Activated T-helper 1 cell treated with Interleukin-2 at 50 U/mL for 16 hours (primary cell): ENCODE measurements around the gene CALM3.

Source experiments
- DNase-seq: peaks from one replicate; pipeline ENCODE4 v3.0.0-alpha.2; 2020; ENCODE audit warnings: low read depth

The CALM3 gene

GRCh38 chr19:46600384-46601317, 479 bp upstream of the CALM3 start:
- peak; percentile 94 for DNase-seq

GRCh38 chr19:46602392-46603194, 1.5 kb downstream of the CALM3 start:
- DNase-seq: no peak

GRCh38 chr19:46603195-46603637, 2.1 kb downstream of the CALM3 start:
- no peak for DNase-seq

- DNase-seq: no peak
Observed at GRCh38 chr19:46603752-46604231, 2.7 kb downstream of the CALM3 start.

GRCh38 chr19:46604781-46605355, 3.7 kb downstream of the CALM3 start:
- no peak for DNase-seq

- no peak for DNase-seq
Observed at GRCh38 chr19:46605356-46605821, 4.3 kb downstream of the CALM3 start.

- DNase-seq: no peak
Observed at GRCh38 chr19:46606019-46606418, 4.9 kb downstream of the CALM3 start.

GRCh38 chr19:46606681-46607447, 5.7 kb downstream of the CALM3 start:
- DNase-seq: no peak

- DNase-seq: no peak
Observed at GRCh38 chr19:46607448-46607841, 6.3 kb downstream of the CALM3 start.

- no peak for DNase-seq
Observed at GRCh38 chr19:46608178-46608577, 7.0 kb downstream of the CALM3 start.

- DNase-seq: no peak
Observed at GRCh38 chr19:46608581-46609345, 7.6 kb downstream of the CALM3 start.

GRCh38 chr19:46609511-46610412, 8.6 kb downstream of the CALM3 start:
- no peak for DNase-seq

- DNase-seq: no peak
Observed at GRCh38 chr19:46610413-46610775, 9.3 kb downstream of the CALM3 start.

- no peak for DNase-seq
Observed at GRCh38 chr19:46610851-46611770, 10.0 kb downstream of the CALM3 start.

GRCh38 chr19:46611776-46612175, 10.6 kb downstream of the CALM3 start:
- DNase-seq: no peak

- DNase-seq: no peak
Observed at GRCh38 chr19:46613525-46613924, 12.4 kb downstream of the CALM3 start.

GRCh38 chr19:46614114-46614722, 13.1 kb downstream of the CALM3 start:
- DNase-seq: peak; percentile 66

- no peak for DNase-seq
Observed at GRCh38 chr19:46615966-46616365, 14.8 kb downstream of the CALM3 start.
